OCI-LY7 (cell line): Measurements from ENCODE around the gene SGTA.

Experiments
- CTCF ChIP-seq: fragments of 200-600 bp; sonication (generic); conservative IDR thresholded peaks from 2 replicates; pipeline ENCODE4 v1.5.1; 2014; ENCODE audit warnings: mild to moderate bottlenecking, antibody characterized with exemption, low read length, moderate library complexity, mixed read lengths
- EZH2phosphoT487 ChIP-seq: fragments of 200-600 bp; sonication (generic); IDR thresholded peaks from 2 replicates; pipeline ENCODE4 v1.6.1; 2018; ENCODE audit warnings: low read depth, borderline replicate concordance, mild to moderate bottlenecking, mixed run types, antibody characterized with exemption, low read length, moderate library complexity, mixed read lengths

GRCh38 chr19:2771786-2772674 lies 11.0 kb downstream of the SGTA start:
- TF ChIP-seq CTCF (no peak), EZH2phosphoT487 (no peak)
